ENCODE measurements around the gene HNF1A. TPM values are rescaled to one million over a fixed set of nuclear protein-coding genes. Genes with fewer than 3 reads are reported as not detected.

The HNF1A gene
- total and polyA plus RNA-seq, 7 experiments from 2014 or later, result not detected

DNA sequence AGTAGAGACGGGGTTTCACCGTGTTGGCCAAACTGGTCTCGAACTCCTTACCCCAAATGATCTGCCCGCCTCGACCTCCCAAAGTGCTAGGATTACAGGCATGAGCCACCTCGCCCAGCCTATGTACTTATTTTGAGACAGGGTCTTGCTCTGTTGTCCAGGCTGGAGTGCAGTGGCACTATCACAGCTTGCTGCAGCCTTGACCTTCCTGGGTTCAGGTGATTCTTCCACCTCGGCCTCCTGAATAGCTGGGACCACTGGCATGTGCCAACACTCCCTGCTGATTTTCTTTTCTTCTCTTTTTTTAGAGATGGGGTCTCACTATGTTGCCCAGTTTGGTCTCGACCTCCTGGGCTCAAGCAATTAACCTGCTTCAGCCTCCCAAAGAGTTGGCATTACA lies 14.0 kb upstream of the HNF1A start:
- POLR2A ChIA-PET, result no interaction called here
- H3K36me3 Mint-ChIP-seq, result no peaks in the 10 kb centered on the region
- DNase-seq (no peak), ATAC-seq (no peak)
- intact Hi-C loops (cut with micrococcal nuclease), result no loop called here
- H3K4me3 Mint-ChIP-seq, result no peak overlapping the region
- H3K27ac Mint-ChIP-seq, result no peak overlapping the region
- Histone ChIP-seq H3K4me1 (ENCODE audit: control insufficient read depth in 2 of 2, insufficient read depth in 2 of 2, low read length in 2 of 2) (peaks cover 2 to 16% of the 10 kb centered on the region in 2 donors), H3K36me3 (ENCODE audit: control insufficient read depth in 2 of 3, insufficient read depth in 3 of 3, low read length in 3 of 3) (no peaks in the 10 kb centered on the region), H3K27ac (ENCODE audit: low read depth, low read length) (no peak overlapping the region), H3K9me3 (ENCODE audit: control insufficient read depth in 2 of 3, low read length in 3 of 3) (no peaks in the 10 kb centered on the region), H3K4me3 (ENCODE audit: low read length) (no peak overlapping the region), H3K27me3 (ENCODE audit: control insufficient read depth in 2 of 2, insufficient read depth in 2 of 2, low read length in 2 of 2) (no peaks in the 10 kb centered on the region)
- no peaks in the 10 kb centered on the region for H3K9me3 Mint-ChIP-seq
- H3K27me3 Mint-ChIP-seq, result peaks cover 0 to 3% (median 0%) of the 10 kb centered on the region in 5 donors
- H3K4me1 Mint-ChIP-seq, result peaks cover 1 to 22% (median 15%) of the 10 kb centered on the region in 7 donors
- CTCF ChIA-PET, result no interaction called here

DNA sequence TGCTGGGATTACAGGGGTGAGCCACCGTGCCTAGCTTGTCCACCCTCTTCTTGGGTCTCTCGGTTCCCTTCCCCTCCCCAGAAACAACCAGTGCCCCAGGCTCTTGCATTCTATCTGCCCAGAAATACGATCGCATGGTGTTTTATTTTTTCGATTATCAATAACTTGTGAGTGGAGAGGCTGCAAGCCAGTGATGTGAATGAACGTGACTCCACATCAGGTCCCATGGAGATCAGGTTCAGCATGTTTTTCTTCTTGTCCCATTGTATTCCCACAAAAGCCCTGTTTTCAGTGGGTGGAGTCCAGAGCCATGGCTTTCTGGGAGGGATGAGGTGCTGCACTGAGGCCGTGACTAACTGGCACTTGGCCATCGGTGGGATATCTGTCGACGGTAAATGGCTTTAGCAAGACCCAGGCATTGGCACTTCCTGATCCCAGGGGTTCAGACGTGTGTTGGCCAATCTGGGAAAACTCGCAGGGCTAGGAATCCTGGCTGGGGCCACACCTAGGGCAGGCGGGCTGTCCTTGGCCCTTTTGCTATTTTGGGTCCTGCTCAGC lies 12.7 kb upstream of the HNF1A start:
- H3K27ac Mint-ChIP-seq, result no peak overlapping the region
- ATAC-seq (no peak), DNase-seq (no peak)
- no peaks in the 10 kb centered on the region for H3K9me3 ChIP-seq (ENCODE audit: control insufficient read depth in 2 of 3, low read length in 3 of 3)
- no peak overlapping the region for H3K4me3 ChIP-seq (ENCODE audit: low read length)
- CTCF ChIA-PET, result interaction anchor here (1.1 kb wide), 1 partner anchor 21 kb away, joined by 5 read pairs; no protein-coding TSS in a partner anchor
- peaks cover 0 to 14% (median 2%) of the 10 kb centered on the region in 7 donors for H3K4me1 Mint-ChIP-seq
- peaks cover 0 to 3% (median 0%) of the 10 kb centered on the region in 5 donors for H3K27me3 Mint-ChIP-seq
- H3K27ac ChIP-seq (ENCODE audit: low read depth, low read length), result no peak overlapping the region
- POLR2A ChIA-PET, result interaction anchor here (0.6 kb wide), 1 partner anchor 10 kb away, joined by 3 read pairs; no protein-coding TSS in a partner anchor
- no peaks in the 10 kb centered on the region for H3K27me3 ChIP-seq (ENCODE audit: control insufficient read depth in 2 of 2, insufficient read depth in 2 of 2, low read length in 2 of 2)
- H3K9me3 Mint-ChIP-seq, result no peaks in the 10 kb centered on the region
- no peak overlapping the region for H3K4me3 Mint-ChIP-seq
- intact Hi-C loops (cut with micrococcal nuclease), result no loop called here
- H3K4me1 ChIP-seq (ENCODE audit: control insufficient read depth in 2 of 2, insufficient read depth in 2 of 2, low read length in 2 of 2), result peaks cover 0 to 3% of the 10 kb centered on the region in 2 donors
- no peaks in the 10 kb centered on the region for H3K36me3 Mint-ChIP-seq
- H3K36me3 ChIP-seq (ENCODE audit: control insufficient read depth in 2 of 3, insufficient read depth in 3 of 3, low read length in 3 of 3), result no peaks in the 10 kb centered on the region

DNA sequence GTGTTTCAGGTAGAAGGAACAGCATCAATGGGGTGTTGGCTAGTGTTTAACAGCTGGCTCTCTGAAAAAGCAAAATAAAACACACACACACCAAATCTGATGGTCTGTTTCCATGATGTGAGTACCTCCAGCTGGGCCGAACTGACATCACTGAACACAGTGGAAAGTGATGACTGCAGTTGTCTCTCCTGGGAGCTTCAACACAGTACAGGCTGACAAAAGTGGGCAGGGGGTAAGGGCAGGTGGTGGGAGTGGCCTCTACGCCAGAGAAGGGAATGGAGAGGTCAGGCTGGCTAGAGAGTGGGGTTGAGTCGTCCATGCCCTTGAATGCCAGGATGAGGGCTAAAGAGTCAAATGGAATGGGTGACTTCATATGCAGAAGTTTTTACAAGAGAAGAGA lies 8.0 kb upstream of the HNF1A start:
- CTCF ChIA-PET, result interaction anchor here (0.7 to 1.2 kb wide), 2 partner anchors 10 to 113 kb away, joined by 3 read pairs; no protein-coding TSS in a partner anchor
- no peak overlapping the region for H3K27ac ChIP-seq (ENCODE audit: low read depth, low read length)
- DNase-seq (no peak), ATAC-seq (no peak)
- H3K9me3 Mint-ChIP-seq, result no peaks in the 10 kb centered on the region
- no peaks in the 10 kb centered on the region for H3K4me1 ChIP-seq (ENCODE audit: control insufficient read depth in 2 of 2, insufficient read depth in 2 of 2, low read length in 2 of 2)
- no peaks in the 10 kb centered on the region for H3K9me3 ChIP-seq (ENCODE audit: control insufficient read depth in 2 of 3, low read length in 3 of 3)
- POLR2A ChIA-PET, result interaction anchor here (0.6 to 0.8 kb wide), 2 partner anchors 10 to 116 kb away, joined by 3 read pairs; no protein-coding TSS in a partner anchor
- H3K4me3 ChIP-seq (ENCODE audit: low read length), result no peak overlapping the region
- no peaks in the 10 kb centered on the region for H3K27me3 ChIP-seq (ENCODE audit: control insufficient read depth in 2 of 2, insufficient read depth in 2 of 2, low read length in 2 of 2)
- H3K27ac Mint-ChIP-seq, result peak overlapping the region in 1 of 9 donors; percentile 45
- H3K36me3 Mint-ChIP-seq, result no peaks in the 10 kb centered on the region
- H3K4me3 Mint-ChIP-seq, result no peak overlapping the region
- intact Hi-C loops (cut with micrococcal nuclease), result loop anchor here (2.0 to 10.0 kb wide), 6 partner anchors 66 to 643 kb away; partner anchors contain the start of genes COX6A1 (in 1 of the 2), PLA2G1B (in 1 of the 2), SPPL3 (in 1 of the 2) and UNC119B (in 1 of the 2)
- no peaks in the 10 kb centered on the region for H3K36me3 ChIP-seq (ENCODE audit: control insufficient read depth in 2 of 3, insufficient read depth in 3 of 3, low read length in 3 of 3)
- H3K27me3 Mint-ChIP-seq, result peaks cover 0 to 3% (median 0%) of the 10 kb centered on the region in 5 donors
- H3K4me1 Mint-ChIP-seq, result peaks cover 0 to 8% (median 7%) of the 10 kb centered on the region in 7 donors

DNA sequence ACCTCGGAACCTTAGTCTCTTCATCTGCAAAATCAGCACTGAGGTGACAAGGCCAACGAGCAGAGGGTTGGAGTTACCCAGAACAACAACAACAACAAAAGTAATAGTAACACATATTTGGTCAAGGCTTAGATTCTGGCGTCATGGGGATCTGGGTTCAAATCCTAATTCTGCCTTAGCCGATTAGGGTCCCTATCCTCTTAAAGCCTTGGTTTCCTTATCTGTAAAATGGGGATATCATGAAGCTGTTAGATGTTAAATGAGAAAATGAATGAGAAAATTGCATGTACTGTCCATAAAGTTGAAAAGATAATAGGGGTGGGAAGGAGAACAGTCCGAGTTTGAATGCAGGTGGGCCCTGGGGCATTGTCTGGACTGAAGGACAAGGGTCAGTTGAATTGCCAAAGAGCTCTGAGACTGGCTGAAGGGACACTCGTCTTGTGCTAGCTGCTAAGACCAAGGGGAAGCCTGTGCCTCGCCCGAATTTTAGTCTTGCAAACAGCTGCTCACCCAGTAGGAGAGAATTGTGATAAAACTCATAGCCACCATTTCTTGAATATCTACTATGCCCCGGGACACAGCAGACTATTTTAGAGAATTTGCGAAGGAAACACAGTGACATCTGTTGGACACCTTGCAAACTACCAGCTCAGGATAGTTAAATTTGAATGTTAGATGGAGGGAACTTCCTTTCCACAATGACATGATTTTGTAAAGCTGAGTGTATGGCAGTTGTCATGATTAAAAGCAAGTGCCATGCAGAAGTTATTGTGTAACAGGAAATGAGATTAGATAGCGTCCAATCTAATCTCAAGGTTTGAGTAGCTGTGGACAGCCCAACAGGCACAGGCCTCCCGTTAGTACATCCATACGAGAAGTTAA lies 6.8 kb upstream of the HNF1A start:
- Mint-ChIP-seq H3K27me3 (peaks cover 0 to 3% (median 0%) of the 10 kb centered on the region in 5 donors), H3K4me1 (peaks cover 0 to 8% (median 7%) of the 10 kb centered on the region in 7 donors), H3K9me3 (no peaks in the 10 kb centered on the region), H3K27ac (peak overlapping the region in 1 of 9 donors; percentile 77), H3K4me3 (no peak overlapping the region), H3K36me3 (no peaks in the 10 kb centered on the region)
- H3K9me3 ChIP-seq (ENCODE audit: control insufficient read depth in 2 of 3, low read length in 3 of 3), result no peaks in the 10 kb centered on the region
- no peaks in the 10 kb centered on the region for H3K4me1 ChIP-seq (ENCODE audit: control insufficient read depth in 2 of 2, insufficient read depth in 2 of 2, low read length in 2 of 2)
- ATAC-seq (peak; percentile 95), DNase-seq (peak in 8 of 9 donors; percentile 25 to 75 (median 63))
- intact Hi-C loops (cut with micrococcal nuclease), result loop anchor here (1.0 to 10.0 kb wide), 13 partner anchors 11 to 644 kb away; partner anchors contain the start of genes COX6A1 (in 1 of the 2), PLA2G1B (in 1 of the 2), SPPL3 (in 1 of the 2) and UNC119B (in 1 of the 2)
- no peaks in the 10 kb centered on the region for H3K36me3 ChIP-seq (ENCODE audit: control insufficient read depth in 2 of 3, insufficient read depth in 3 of 3, low read length in 3 of 3)
- H3K27me3 ChIP-seq (ENCODE audit: control insufficient read depth in 2 of 2, insufficient read depth in 2 of 2, low read length in 2 of 2), result no peaks in the 10 kb centered on the region
- no peak overlapping the region for H3K27ac ChIP-seq (ENCODE audit: low read depth, low read length)
- POLR2A ChIA-PET, result interaction anchor here (0.6 to 1.2 kb wide), 3 partner anchors 322 to 679 kb away, joined by 3 to 5 read pairs (median 3); partner anchors contain the start of gene POP5
- CTCF ChIA-PET, result interaction anchor here (0.6 to 2.1 kb wide), 24 partner anchors 9 to 428 kb away, joined by 3 to 26 read pairs (median 4); partner anchors contain the start of genes POP5 and RNF34
- H3K4me3 ChIP-seq (ENCODE audit: low read length), result no peak overlapping the region

DNA sequence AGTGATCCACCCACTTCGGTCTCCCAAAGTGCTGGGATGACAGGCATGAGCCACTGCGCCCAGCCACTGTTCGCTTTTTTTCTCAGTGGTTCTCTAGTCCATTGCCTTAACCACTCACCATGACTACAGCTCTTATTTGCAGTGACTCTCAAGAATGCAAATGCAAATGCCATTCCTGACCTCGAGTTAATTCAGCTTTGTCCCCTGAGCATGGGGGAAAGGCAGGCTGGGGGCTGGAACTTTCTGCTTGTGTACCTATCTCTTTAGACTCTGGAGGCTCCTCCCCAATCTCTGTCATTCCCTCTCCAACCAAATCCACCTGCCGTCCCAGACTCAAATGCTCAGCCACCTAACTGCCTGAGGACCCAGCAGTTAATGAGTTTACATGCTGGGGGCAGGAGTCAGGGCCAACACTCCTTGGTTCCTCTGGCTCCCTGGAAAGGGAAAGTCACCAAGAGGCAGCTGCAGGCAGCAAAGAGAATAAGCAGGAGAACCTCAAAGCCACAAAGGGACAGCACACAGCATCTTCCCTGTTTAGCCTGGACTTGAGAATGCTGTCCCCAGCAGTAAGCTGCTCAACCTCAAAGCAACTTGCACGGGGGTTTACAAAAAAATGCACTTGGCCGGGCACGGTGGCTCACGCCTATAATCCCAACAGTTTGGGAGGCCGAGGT lies 5.3 kb upstream of the HNF1A start:
- H3K27me3 ChIP-seq (ENCODE audit: control insufficient read depth in 2 of 2, insufficient read depth in 2 of 2, low read length in 2 of 2), result no peaks in the 10 kb centered on the region
- H3K9me3 Mint-ChIP-seq, result no peaks in the 10 kb centered on the region
- no peaks in the 10 kb centered on the region for H3K4me1 ChIP-seq (ENCODE audit: control insufficient read depth in 2 of 2, insufficient read depth in 2 of 2, low read length in 2 of 2)
- ChIA-PET POLR2A (interaction anchor here (0.7 kb wide), 1 partner anchor 123 kb away, joined by 3 read pairs; no protein-coding TSS in a partner anchor), CTCF (interaction anchor here (0.7 to 2.1 kb wide), 7 partner anchors 11 to 631 kb away, joined by 3 to 26 read pairs (median 3); no protein-coding TSS in a partner anchor)
- no peak for ATAC-seq
- peak overlapping the region in 1 of 9 donors; percentile 62 for H3K27ac Mint-ChIP-seq
- H3K4me3 ChIP-seq (ENCODE audit: low read length), result no peak overlapping the region
- DNase-seq, result no peak
- H3K9me3 ChIP-seq (ENCODE audit: control insufficient read depth in 2 of 3, low read length in 3 of 3), result no peaks in the 10 kb centered on the region
- intact Hi-C loops (cut with micrococcal nuclease), result loop anchor here (5.0 to 10.0 kb wide), 3 partner anchors 258 to 646 kb away; partner anchors contain the start of genes COX6A1 (in 1 of the 2), PLA2G1B (in 1 of the 2) and UNC119B (in 1 of the 2)
- H3K27ac ChIP-seq (ENCODE audit: low read depth, low read length), result no peak overlapping the region
- H3K36me3 Mint-ChIP-seq, result no peaks in the 10 kb centered on the region
- H3K4me3 Mint-ChIP-seq, result no peak overlapping the region
- no peaks in the 10 kb centered on the region for H3K36me3 ChIP-seq (ENCODE audit: control insufficient read depth in 2 of 3, insufficient read depth in 3 of 3, low read length in 3 of 3)
- H3K4me1 Mint-ChIP-seq, result peaks cover 0 to 8% (median 7%) of the 10 kb centered on the region in 7 donors
- H3K27me3 Mint-ChIP-seq, result no peaks in the 10 kb centered on the region
